Ascending aorta (tissue), 2 donors: ENCODE data around the gene TEX101. TPM values are rescaled to one million over a fixed set of nuclear protein-coding genes. Genes with fewer than 3 reads are reported as not detected.

Experiments
- DNase-seq, 2 donors: peaks; one replicate each; pipeline ENCODE4 v3.0.0-alpha.2; 2019; ENCODE audit warnings: low spot score in 2 of 2
- H3K27ac ChIP-seq, 2 donors: fragments of 200-600 bp; sonication (generic); one replicate each; pipeline ENCODE4 v1.5.1; 2016 to 2017; ENCODE audit warnings: mild to moderate bottlenecking in 1 of 2
- H3K27me3 ChIP-seq: fragments of 200-600 bp; sonication (generic); one replicate; pipeline ENCODE4 v1.5.1; 2017
- H3K36me3 ChIP-seq, 2 donors: fragments of 200-600 bp; sonication (generic); one replicate each; pipeline ENCODE4 v1.5.1; 2016
- H3K4me1 ChIP-seq, 2 donors: fragments of 200-600 bp; sonication (generic); one replicate each; pipeline ENCODE4 v1.5.1; 2016 to 2017; ENCODE audit warnings: mild to moderate bottlenecking in 1 of 2
- H3K4me3 ChIP-seq, 2 donors: fragments of 200-600 bp; sonication (generic); one replicate each; pipeline ENCODE4 v1.5.1; 2016 to 2017; ENCODE audit warnings: mild to moderate bottlenecking in 1 of 2
- H3K9me3 ChIP-seq, 2 donors: fragments of 200-600 bp; sonication (generic); one replicate each; pipeline ENCODE4 v1.5.1; 2016
- CTCF ChIP-seq, 3 experiments: fragments of 200-600 bp in 2 of 3; fragments of 450-650 bp in 1 of 3; sonication (generic) in 2 of 3; IDR thresholded peaks; one replicate each; pipeline ENCODE4 v1.5.1; 2016 to 2019; ENCODE audit warnings: antibody characterized with exemption in 3 of 3, mild to moderate bottlenecking in 1 of 3, moderate library complexity in 1 of 3
- intact Hi-C: fragments of 100-400 bp; cut with DNase I; formaldehyde crosslinking; loops from one replicate; pipeline ENCODE4 v1.15.1; 2023
- total RNA-seq: library from RNA; depleted of rRNA; stranded (reverse); fragments of >200 nt; gene quantifications from one replicate; pipeline ENCODE4 v1.1.0, GENCODE V29; 2016

Gene TEX101
- total RNA-seq, 1 donor from 2014 or later = not detected

- no peak for TF ChIP-seq CTCF (IDR thresholded peaks at IDR 0.05)
- intact Hi-C loops = no loop called here
- Histone ChIP-seq H3K9me3 (no peaks in the 10 kb centered on the region), H3K27ac (no peak overlapping the region), H3K4me3 (no peak overlapping the region), H3K4me1 (peaks cover 0 to 8% of the 10 kb centered on the region in 2 donors), H3K27me3 (no peaks in the 10 kb centered on the region), H3K36me3 (no peaks in the 10 kb centered on the region)
- no peak for DNase-seq
These were observed 53.0 kb downstream of the TEX101 start for GRCh38 chr19:43467730-43468129.

Other genes with a start within 250 kb of the TEX101 start
- gene PSG5, start 228.4 kb upstream of the TEX101 start, total RNA-seq = not detected
- not detected for gene PSG4, start 209.3 kb upstream of the TEX101 start, total RNA-seq
- gene PSG9, start 145.4 kb upstream of the TEX101 start, total RNA-seq = not detected
- gene CD177, start 61.2 kb upstream of the TEX101 start, total RNA-seq = not detected
- gene LYPD3, start 50.7 kb downstream of the TEX101 start, total RNA-seq = not detected
- gene PHLDB3, start 89.9 kb downstream of the TEX101 start, total RNA-seq = 1.8 TPM
- 118 TPM for gene ETHE1, start 112.3 kb downstream of the TEX101 start, total RNA-seq
- gene ZNF575, start 118.3 kb downstream of the TEX101 start, total RNA-seq = not detected
- 6.4 TPM for gene XRCC1, start 160.6 kb downstream of the TEX101 start, total RNA-seq
- 2.2 TPM for gene PINLYP, start 160.9 kb downstream of the TEX101 start, total RNA-seq
- gene IRGQ, start 181.2 kb downstream of the TEX101 start, total RNA-seq = 17.2 TPM
- 3.1 TPM for gene ZNF576, start 181.7 kb downstream of the TEX101 start, total RNA-seq
- 0.32 TPM for gene SRRM5, start 197.2 kb downstream of the TEX101 start, total RNA-seq
- gene ZNF428, start 204.7 kb downstream of the TEX101 start, total RNA-seq = 37.3 TPM
- 3.5 TPM for gene CADM4, start 225.0 kb downstream of the TEX101 start, total RNA-seq